HUES48 (cell line): Measurements from ENCODE around the gene KHDC4.

Experiments used
- H3K27ac ChIP-seq: one replicate; pipeline ENCODE4 v1.7.0; 2013; ENCODE audit warnings: low read depth, low read length, inconsistent platforms
- H3K27me3 ChIP-seq: 2 replicates; pipeline ENCODE4 v1.6.1; 2013; ENCODE audit warnings: mild to moderate bottlenecking, low read length; ENCODE audit not compliant: control insufficient read depth, insufficient read depth
- H3K36me3 ChIP-seq: 2 replicates; pipeline ENCODE4 v1.6.1; 2013; ENCODE audit warnings: low read length; ENCODE audit not compliant: control insufficient read depth, insufficient read depth
- H3K4me1 ChIP-seq: 2 replicates; pipeline ENCODE4 v1.6.1; 2013; ENCODE audit warnings: mild to moderate bottlenecking, low read length; ENCODE audit not compliant: control insufficient read depth, insufficient read depth
- H3K4me3 ChIP-seq: 2 replicates; pipeline ENCODE4 v1.5.1; 2013; ENCODE audit warnings: mild to moderate bottlenecking, low read depth, low read length
- H3K9ac ChIP-seq: 2 replicates; pipeline ENCODE4 v1.6.1; 2013; ENCODE audit warnings: mild to moderate bottlenecking, low read depth, low read length, moderate library complexity
- H3K9me3 ChIP-seq: 2 replicates; pipeline ENCODE4 v1.6.1; 2013; ENCODE audit warnings: low read length; ENCODE audit not compliant: control insufficient read depth, insufficient read depth

Gene KHDC4

GRCh38 chr1:155934097-155934935, at the start of gene KHDC4:
Gene KHDC4 (minus strand): TSS chr1:155934413. CDS start chr1:155934373, 40 bp downstream.
- peaks cover 40% of the 10 kb centered on the region for H3K36me3 ChIP-seq
- H3K9me3 ChIP-seq, result no peaks in the 10 kb centered on the region
- peak within 1 kb of the TSS; percentile 85 for H3K4me3 ChIP-seq
- peak within 1 kb of the TSS; percentile 94 for H3K27ac ChIP-seq
- peaks cover 9% of the 10 kb centered on the region for H3K4me1 ChIP-seq
- H3K9ac ChIP-seq, result peak within 1 kb of the TSS; percentile 88
- no peaks in the 10 kb centered on the region for H3K27me3 ChIP-seq

- H3K9ac ChIP-seq, result no peak overlapping the region
- no peaks in the 10 kb centered on the region for H3K9me3 ChIP-seq
- no peaks in the 10 kb centered on the region for H3K27me3 ChIP-seq
- peak overlapping the region; percentile 32 for H3K4me3 ChIP-seq
- peak overlapping the region; percentile 59 for H3K27ac ChIP-seq
- peaks cover 36% of the 10 kb centered on the region for H3K4me1 ChIP-seq
- H3K36me3 ChIP-seq, result no peaks in the 10 kb centered on the region
Measured at GRCh38 chr1:155983191-155984024, 49.2 kb upstream of the KHDC4 start.

- H3K27ac ChIP-seq, result no peak overlapping the region
- H3K27me3 ChIP-seq, result no peaks in the 10 kb centered on the region
- no peaks in the 10 kb centered on the region for H3K36me3 ChIP-seq
- peaks cover 39% of the 10 kb centered on the region for H3K4me1 ChIP-seq
- no peak overlapping the region for H3K9ac ChIP-seq
- no peak overlapping the region for H3K4me3 ChIP-seq
- no peaks in the 10 kb centered on the region for H3K9me3 ChIP-seq
Measured at GRCh38 chr1:155982106-155982505, 47.9 kb upstream of the KHDC4 start.

- no peak overlapping the region for H3K4me3 ChIP-seq
- peaks cover 45% of the 10 kb centered on the region for H3K4me1 ChIP-seq
- no peaks in the 10 kb centered on the region for H3K9me3 ChIP-seq
- H3K36me3 ChIP-seq, result no peaks in the 10 kb centered on the region
- no peaks in the 10 kb centered on the region for H3K27me3 ChIP-seq
- H3K9ac ChIP-seq, result no peak overlapping the region
- no peak overlapping the region for H3K27ac ChIP-seq
Measured at GRCh38 chr1:155981266-155982088, 47.3 kb upstream of the KHDC4 start.

- peak overlapping the region; percentile 85 for H3K4me3 ChIP-seq
- peak overlapping the region; percentile 92 for H3K27ac ChIP-seq
- H3K9ac ChIP-seq, result 0 out of 2 replicates have a peak overlapping the region, but pooled peaks have one; percentile 51
- H3K9me3 ChIP-seq, result no peaks in the 10 kb centered on the region
- no peaks in the 10 kb centered on the region for H3K36me3 ChIP-seq
- H3K27me3 ChIP-seq, result no peaks in the 10 kb centered on the region
- peaks cover 60% of the 10 kb centered on the region for H3K4me1 ChIP-seq
Measured at GRCh38 chr1:155979597-155980343, 45.6 kb upstream of the KHDC4 start.

GRCh38 chr1:155978973-155979429, 44.8 kb upstream of the KHDC4 start:
- peaks cover 65% of the 10 kb centered on the region for H3K4me1 ChIP-seq
- peak overlapping the region; percentile 85 for H3K4me3 ChIP-seq
- H3K36me3 ChIP-seq, result 0 out of 2 replicates have a peak, but pooled peaks cover 4% of the 10 kb centered on the region
- 0 out of 2 replicates have a peak overlapping the region, but pooled peaks have one; percentile 51 for H3K9ac ChIP-seq
- H3K27ac ChIP-seq, result peak overlapping the region; percentile 92
- H3K27me3 ChIP-seq, result no peaks in the 10 kb centered on the region
- H3K9me3 ChIP-seq, result no peaks in the 10 kb centered on the region

- Histone ChIP-seq H3K36me3 (0 out of 2 replicates have a peak, but pooled peaks cover 4% of the 10 kb centered on the region), H3K4me1 (peaks cover 60% of the 10 kb centered on the region)
Measured at GRCh38 chr1:155978325-155978972, 44.2 kb upstream of the KHDC4 start, which contains the start of gene ARHGEF2. Gene ARHGEF2 (minus strand): TSS chr1:155978547. CDS start chr1:155978427, 120 bp downstream.

GRCh38 chr1:155977690-155978324, 43.6 kb upstream of the KHDC4 start:
- Histone ChIP-seq H3K36me3 (0 out of 2 replicates have a peak, but pooled peaks cover 4% of the 10 kb centered on the region), H3K27ac (peak overlapping the region; percentile 92), H3K4me1 (peaks cover 54% of the 10 kb centered on the region), H3K9me3 (no peaks in the 10 kb centered on the region), H3K27me3 (no peaks in the 10 kb centered on the region), H3K4me3 (peak overlapping the region; percentile 85), H3K9ac (peak overlapping the region; percentile 91)

More at GRCh38 chr1:155978325-155978972, 44.2 kb upstream of the KHDC4 start, which contains the start of gene ARHGEF2:
- H3K9ac ChIP-seq, result peak within 1 kb of the TSS; percentile 91
- no peaks in the 10 kb centered on the region for H3K27me3 ChIP-seq
- H3K27ac ChIP-seq, result peak within 1 kb of the TSS; percentile 92
- no peaks in the 10 kb centered on the region for H3K9me3 ChIP-seq
- peak within 1 kb of the TSS; percentile 85 for H3K4me3 ChIP-seq
